Activated T-cell treated with anti-CD3 and anti-CD28 coated beads, Interleukin-2, amount 50 U/mL, for 4 hours (primary cell): ENCODE data around the gene PLCG1. TPM values are rescaled to one million over a fixed set of nuclear protein-coding genes. Genes with fewer than 3 reads are reported as not detected.

Source experiments
- ATAC-seq, 2 donors: fragments of 200-7000 bp; cut with Tn5 transposase; one replicate each; pipeline ENCODE4 v1.10.0; 2021
- DNase-seq: peaks from one replicate; pipeline ENCODE4 v3.0.0-alpha.2; 2020
- H3K27me3 Mint-ChIP-seq: one replicate; pipeline ENCODE4 v1.8.0; 2021; ENCODE audit warnings: low read depth, mixed read lengths
- H3K36me3 Mint-ChIP-seq: one replicate; pipeline ENCODE4 v1.8.0; 2022; ENCODE audit warnings: mixed read lengths; ENCODE audit not compliant: insufficient read depth
- H3K4me1 Mint-ChIP-seq: one replicate; pipeline ENCODE4 v1.8.0; 2021; ENCODE audit warnings: low read depth, mixed read lengths
- H3K4me3 Mint-ChIP-seq: one replicate; pipeline ENCODE4 v1.8.0; 2021; ENCODE audit warnings: mild to moderate bottlenecking, moderate library complexity, mixed read lengths
- H3K9me3 Mint-ChIP-seq: one replicate; pipeline ENCODE4 v1.8.0; 2021; ENCODE audit warnings: mixed read lengths
- total RNA-seq, 3 donors: library from RNA; stranded (reverse); gene quantifications; one replicate each; pipeline ENCODE4 v1.2.1, GENCODE V29; 2021

Gene PLCG1
- total RNA-seq, result 100 to 1,000 TPM in 1 of 3 donors, 10 to 100 TPM in 2; 89.1 to 104 (median 91.3) TPM

DNA sequence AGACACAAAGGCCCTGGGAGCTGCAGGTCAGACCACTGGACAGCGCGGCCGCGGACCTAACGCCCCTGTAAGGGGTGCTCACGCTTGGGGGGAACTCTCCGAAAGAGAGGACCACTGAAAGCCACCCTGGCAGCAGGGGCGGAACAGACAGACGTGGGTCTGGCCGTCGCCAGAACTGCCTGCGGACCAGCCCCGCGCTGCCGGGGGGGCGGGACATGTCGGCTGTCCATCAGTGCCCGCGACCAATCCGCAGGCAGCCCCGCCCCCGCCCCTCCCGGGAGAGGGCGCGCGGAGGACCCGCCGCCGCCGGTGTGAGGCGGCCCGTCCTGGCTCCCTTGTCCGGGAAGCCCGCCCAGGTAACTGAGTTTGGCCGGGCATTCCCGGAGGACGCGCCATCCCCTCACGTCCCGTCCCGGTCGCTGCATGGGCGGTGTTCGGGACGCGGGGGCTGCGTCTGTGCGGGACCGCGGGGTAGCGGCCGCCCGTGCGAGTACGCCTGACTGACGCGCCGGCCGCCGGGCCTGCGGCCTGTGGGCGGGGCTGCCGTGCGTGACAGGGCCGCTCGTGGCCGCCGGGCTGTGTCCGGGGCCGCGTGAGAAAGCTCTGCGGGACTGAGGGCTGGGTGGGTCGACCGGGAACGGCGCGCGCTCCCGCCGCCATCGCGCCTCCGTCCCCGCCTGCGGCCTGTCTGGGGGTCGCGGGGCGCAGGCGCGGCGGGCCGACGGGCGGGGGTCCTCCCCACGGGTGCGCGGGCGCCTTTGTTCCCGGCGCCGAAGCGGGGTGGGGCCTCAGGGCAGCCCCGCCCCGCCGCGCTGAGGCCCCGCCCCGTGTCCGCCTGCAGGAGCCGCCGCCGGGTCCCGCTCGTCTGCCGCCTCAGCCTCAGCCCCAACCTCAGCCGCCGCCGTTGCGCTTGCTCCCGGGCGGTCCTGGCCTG, at the start of gene PLCG1:
PLCG1 (plus strand) TSS at position 864 of the 934 bp plus-strand sequence. CDS start 99 bp downstream, outside the sequence.
- ATAC-seq (peak; percentile 74 to 77), DNase-seq (peak; percentile 79)
- Mint-ChIP-seq H3K4me3 (peak within 1 kb of the TSS; percentile 85), H3K4me1 (peaks cover 68% of the 10 kb centered on the region), H3K27me3 (no peaks in the 10 kb centered on the region), H3K9me3 (no peaks in the 10 kb centered on the region), H3K36me3 (no peaks in the 10 kb centered on the region)

DNA sequence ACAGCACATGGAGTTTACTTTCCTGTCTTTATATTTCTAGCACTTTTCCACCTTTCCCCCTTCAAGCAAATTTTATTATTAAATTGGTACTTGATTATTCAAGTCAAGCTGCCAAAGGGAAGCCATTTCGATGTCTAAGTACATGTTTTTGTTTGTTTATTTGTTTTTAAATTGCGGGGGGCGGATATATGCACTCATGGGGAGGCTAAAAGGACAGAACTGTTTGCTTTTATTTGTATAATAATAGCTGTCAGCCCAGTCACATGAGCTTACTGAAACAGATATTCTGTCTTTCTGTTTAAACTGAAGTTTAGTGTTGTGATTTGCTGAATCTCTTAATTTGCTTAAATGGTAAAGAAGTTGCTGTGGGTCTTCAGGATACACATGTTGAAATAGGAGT, 49.6 kb upstream of the PLCG1 start:
- DNase-seq (no peak), ATAC-seq (no peak)
- H3K4me3 Mint-ChIP-seq, result no peak overlapping the region
- H3K36me3 Mint-ChIP-seq, result peaks cover 48% of the 10 kb centered on the region
- no peaks in the 10 kb centered on the region for H3K27me3 Mint-ChIP-seq
- H3K4me1 Mint-ChIP-seq, result peaks cover 14% of the 10 kb centered on the region
- no peaks in the 10 kb centered on the region for H3K9me3 Mint-ChIP-seq

DNA sequence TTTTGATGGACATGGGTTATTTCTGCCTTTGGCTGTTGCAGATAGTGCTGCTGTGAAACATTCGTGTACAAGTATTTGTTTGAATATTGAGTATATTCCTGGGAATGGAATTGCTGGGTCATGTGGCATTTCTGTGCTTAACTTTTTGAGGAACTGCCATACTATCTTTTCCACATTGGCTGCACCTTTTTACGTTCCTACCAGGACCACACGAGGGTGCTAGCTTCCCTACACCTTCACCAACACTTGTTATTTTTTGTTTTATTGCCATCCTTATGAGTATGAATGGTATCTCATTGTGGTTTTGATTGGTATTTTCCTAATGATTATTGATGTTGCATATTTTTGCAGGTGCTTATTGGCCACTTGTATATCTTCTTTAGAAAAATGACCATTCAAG, 47.8 kb upstream of the PLCG1 start:
- Mint-ChIP-seq H3K9me3 (no peaks in the 10 kb centered on the region), H3K4me3 (no peak overlapping the region), H3K36me3 (peaks cover 38% of the 10 kb centered on the region), H3K4me1 (peaks cover 14% of the 10 kb centered on the region), H3K27me3 (no peaks in the 10 kb centered on the region)
- no peak for ATAC-seq
- DNase-seq, result no peak

DNA sequence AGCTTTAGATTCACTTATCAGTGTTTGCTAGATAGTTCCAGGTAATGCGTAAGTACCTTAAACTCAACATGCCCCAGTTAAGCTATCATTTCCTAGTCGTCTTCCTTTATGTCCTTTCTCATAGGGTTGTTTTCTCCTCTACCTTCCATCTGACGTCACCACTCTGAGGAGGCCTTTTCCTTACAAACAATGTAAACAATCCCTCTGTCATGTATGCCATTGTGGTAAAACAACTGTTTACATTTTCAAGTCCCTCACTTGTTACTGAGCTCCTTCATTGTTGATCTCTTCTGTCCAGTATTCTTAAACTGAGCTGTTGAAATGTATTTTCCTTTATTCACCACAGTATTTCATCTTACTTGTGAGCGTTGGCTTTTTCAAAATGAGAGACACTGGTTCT, 45.4 kb upstream of the PLCG1 start:
- no peak for DNase-seq
- peaks cover 9% of the 10 kb centered on the region for H3K4me1 Mint-ChIP-seq
- H3K4me3 Mint-ChIP-seq, result no peak overlapping the region
- peaks cover 39% of the 10 kb centered on the region for H3K36me3 Mint-ChIP-seq
- no peaks in the 10 kb centered on the region for H3K27me3 Mint-ChIP-seq
- H3K9me3 Mint-ChIP-seq, result no peaks in the 10 kb centered on the region
- no peak for ATAC-seq

DNA sequence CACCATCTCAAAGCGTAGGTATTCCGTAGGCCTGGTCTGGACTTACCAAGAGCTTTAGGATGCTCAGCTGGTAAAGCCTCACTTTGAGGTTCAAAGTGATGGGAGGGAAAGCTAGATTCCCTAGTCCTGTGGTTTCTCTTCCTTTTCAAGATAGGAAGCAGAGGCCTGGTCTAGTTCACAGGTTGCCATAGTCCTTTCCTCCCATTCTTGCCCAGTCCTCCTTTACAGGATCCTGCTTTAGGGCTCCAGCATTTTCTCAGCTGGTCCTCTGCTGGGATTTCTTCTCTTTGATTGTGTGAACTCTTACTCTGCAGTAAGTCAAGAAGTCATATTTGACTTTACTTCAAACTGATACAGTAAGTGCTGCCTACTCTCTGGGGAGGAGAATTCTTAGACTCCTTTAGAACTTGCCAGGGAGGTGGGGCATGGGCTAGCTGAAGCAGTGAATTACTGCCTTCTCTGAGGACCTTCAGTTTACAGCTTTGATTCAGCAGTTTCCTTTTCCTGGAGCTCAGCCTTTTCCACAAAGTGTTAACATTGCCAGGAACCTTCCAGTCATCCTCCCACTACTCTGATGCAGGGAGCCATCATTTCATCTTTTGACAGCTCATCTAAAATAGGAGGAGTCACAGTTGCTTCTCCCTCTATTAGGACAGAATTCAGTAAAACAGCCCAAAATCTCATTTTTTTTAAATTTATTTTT, 42.8 kb upstream of the PLCG1 start:
- no peaks in the 10 kb centered on the region for H3K9me3 Mint-ChIP-seq
- DNase-seq (no peak), ATAC-seq (peak; percentile 53 to 58)
- peaks cover 40% of the 10 kb centered on the region for H3K36me3 Mint-ChIP-seq
- H3K27me3 Mint-ChIP-seq, result no peaks in the 10 kb centered on the region
- H3K4me3 Mint-ChIP-seq, result no peak overlapping the region
- H3K4me1 Mint-ChIP-seq, result peaks cover 6% of the 10 kb centered on the region

DNA sequence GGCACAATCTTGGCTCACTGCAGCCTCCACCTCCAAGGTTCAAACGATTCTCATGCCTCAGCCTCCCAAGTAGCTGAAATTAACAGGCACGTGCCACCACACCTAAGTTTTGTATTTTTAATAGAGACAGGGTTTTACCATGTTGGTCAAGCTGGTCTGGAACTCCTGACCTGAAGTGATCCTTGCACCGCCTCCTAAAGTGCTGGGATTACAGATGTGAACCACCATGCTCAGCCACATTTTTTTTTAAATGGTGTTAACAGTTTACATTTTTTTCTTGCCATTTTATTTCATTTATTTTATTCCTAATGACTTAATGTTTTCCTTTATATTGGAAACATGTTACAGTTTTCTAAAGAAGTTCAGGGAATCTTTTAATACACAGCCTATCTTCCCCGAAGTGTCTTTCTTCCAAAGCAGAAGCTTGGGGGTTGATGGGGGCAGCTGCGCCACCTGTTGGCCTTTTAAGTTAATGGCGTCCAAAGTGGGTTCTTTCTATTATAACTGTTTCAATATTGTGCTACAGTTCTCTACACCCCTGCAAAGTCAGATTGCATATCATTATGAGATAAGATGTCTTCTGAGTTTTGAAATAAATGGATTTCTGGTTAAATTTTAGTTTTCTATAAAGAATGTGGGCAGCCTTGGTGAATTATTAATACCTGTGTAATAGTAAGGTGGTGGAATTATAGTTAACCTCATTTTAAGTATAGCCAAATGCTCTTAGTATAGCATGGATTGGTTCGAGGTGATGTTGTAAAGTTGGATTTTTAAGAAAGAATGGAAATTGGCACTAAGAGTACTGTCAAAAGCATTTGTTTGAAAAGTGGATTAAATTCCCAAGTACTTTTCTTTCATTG, 42.0 kb upstream of the PLCG1 start:
- H3K36me3 Mint-ChIP-seq, result peaks cover 45% of the 10 kb centered on the region

DNA sequence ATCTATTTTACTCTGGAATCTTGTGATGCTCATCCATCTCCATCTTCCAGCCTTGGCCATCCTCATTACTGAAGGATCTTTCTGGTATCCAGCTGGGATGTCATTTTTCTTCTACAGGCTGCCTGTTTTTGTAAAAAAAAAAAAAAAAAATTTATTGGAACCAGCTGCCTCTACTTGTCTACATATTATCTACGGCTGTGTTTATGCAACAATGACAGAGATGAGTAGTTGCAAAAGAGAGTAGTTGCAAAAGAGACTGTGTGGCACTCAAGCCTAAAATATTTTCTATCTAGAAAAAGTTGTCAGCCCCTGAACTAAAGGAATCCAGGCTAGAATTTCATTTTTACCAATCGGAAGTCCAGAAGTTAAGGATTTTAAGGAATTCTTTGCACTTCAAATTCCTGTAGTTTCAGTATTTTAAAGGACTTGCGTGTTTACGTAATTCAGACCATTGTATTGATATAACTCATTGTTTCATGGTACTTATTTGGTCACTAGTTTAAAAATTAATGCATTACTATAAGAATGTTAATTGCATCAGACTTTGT, 38.6 kb upstream of the PLCG1 start:
- H3K4me3 Mint-ChIP-seq, result no peak overlapping the region
- no peaks in the 10 kb centered on the region for H3K27me3 Mint-ChIP-seq
- no peak for ATAC-seq
- H3K4me1 Mint-ChIP-seq, result peaks cover 6% of the 10 kb centered on the region
- peaks cover 51% of the 10 kb centered on the region for H3K36me3 Mint-ChIP-seq
- H3K9me3 Mint-ChIP-seq, result no peaks in the 10 kb centered on the region
- no peak for DNase-seq

More for the DNA sequence above, 42.0 kb upstream of the PLCG1 start:
- no peaks in the 10 kb centered on the region for H3K27me3 Mint-ChIP-seq
- DNase-seq (peak; percentile 50), ATAC-seq (peak in 1 of 2 donors; percentile 61)
- H3K4me1 Mint-ChIP-seq, result peaks cover 6% of the 10 kb centered on the region
- no peak overlapping the region for H3K4me3 Mint-ChIP-seq
- H3K9me3 Mint-ChIP-seq, result no peaks in the 10 kb centered on the region

DNA sequence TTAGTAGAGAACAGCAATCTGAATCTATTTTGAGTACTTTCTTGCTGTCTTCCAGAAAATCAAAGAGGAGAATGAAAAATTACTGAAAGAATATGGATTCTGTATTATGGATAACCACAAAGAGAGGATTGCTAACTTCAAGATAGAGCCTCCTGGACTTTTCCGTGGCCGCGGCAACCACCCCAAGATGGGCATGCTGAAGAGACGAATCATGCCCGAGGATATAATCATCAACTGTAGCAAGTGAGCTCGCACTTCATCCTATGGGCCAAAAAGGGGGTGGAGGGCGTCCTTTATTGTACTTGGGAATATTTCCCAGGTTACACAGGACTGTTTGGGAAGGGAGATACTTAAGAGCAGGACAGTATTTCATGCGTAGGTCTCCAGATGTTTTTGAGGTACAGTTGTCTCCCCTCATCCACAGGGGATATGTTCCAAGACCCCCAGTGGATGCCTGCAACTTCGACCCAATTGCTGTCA, 37.3 kb upstream of the PLCG1 start:
- no peak overlapping the region for H3K4me3 Mint-ChIP-seq
- ATAC-seq, result no peak
- peaks cover 59% of the 10 kb centered on the region for H3K36me3 Mint-ChIP-seq
- DNase-seq, result no peak
- H3K9me3 Mint-ChIP-seq, result no peaks in the 10 kb centered on the region
- H3K4me1 Mint-ChIP-seq, result peaks cover 4% of the 10 kb centered on the region
- no peaks in the 10 kb centered on the region for H3K27me3 Mint-ChIP-seq

DNA sequence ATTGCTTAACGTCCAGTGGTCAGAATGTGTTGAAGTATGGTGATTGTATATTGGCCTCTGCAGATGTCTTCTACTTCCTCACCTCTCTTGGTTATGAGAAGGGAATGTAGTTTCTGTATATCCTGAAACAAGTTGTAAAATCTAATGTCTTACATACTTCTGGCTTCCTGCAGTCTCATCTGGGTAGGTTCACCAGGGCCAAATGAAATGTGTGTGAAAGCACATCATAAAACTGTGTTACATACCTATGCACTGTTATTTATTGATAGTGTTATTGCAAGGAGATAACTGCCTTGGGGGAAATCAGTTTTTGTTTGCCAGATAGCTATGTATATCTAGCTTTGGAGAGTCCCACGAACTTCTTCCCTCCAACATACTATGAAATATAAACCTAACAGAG, 35.7 kb upstream of the PLCG1 start:
- H3K4me1 Mint-ChIP-seq, result no peaks in the 10 kb centered on the region
- H3K4me3 Mint-ChIP-seq, result no peak overlapping the region
- no peaks in the 10 kb centered on the region for H3K9me3 Mint-ChIP-seq
- H3K36me3 Mint-ChIP-seq, result peaks cover 57% of the 10 kb centered on the region
- DNase-seq (no peak), ATAC-seq (no peak)
- no peaks in the 10 kb centered on the region for H3K27me3 Mint-ChIP-seq

DNA sequence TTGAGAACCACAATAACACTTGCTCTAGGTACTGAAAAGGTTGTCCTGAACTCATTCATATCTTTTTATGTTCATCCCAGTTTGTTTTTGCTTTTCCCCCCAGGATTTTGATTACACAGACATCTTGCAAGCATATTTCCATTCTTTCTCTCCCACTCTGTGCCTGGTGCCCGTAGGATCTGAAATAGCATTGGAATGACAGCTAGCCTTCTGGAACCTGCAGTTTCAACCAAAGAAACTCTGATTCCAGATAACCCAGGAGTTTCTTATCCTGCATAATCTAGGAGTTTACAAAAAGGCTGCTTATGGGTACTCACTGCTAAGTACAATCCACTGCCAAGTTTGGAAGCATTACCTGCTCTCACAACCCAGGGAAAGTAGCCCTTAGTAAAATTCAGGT, 28.8 kb upstream of the PLCG1 start:
- no peaks in the 10 kb centered on the region for H3K27me3 Mint-ChIP-seq
- no peaks in the 10 kb centered on the region for H3K9me3 Mint-ChIP-seq
- H3K36me3 Mint-ChIP-seq, result peaks cover 40% of the 10 kb centered on the region
- DNase-seq (no peak), ATAC-seq (no peak)
- no peak overlapping the region for H3K4me3 Mint-ChIP-seq
- no peaks in the 10 kb centered on the region for H3K4me1 Mint-ChIP-seq

DNA sequence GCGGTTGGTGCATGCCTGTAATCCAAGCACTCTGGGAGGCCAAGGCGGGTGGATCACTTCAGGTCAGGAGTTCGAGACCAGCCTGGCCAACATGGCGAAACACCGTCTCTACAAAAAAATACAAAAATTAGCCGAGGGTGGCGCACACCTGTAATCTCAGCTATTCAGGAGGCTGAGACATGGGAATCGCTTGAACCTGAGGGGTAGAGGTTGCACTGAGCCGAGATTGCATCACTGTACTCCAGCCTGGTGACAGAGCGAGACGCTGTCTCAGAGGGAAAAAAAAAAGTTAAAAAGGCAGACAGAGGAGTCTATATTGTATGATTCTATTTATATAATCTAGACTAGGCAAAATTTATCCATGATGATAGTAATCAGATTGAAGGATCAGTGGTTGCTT, 27.3 kb upstream of the PLCG1 start:
- H3K9me3 Mint-ChIP-seq, result no peaks in the 10 kb centered on the region
- H3K36me3 Mint-ChIP-seq, result peaks cover 34% of the 10 kb centered on the region
- DNase-seq (no peak), ATAC-seq (no peak)
- H3K4me1 Mint-ChIP-seq, result no peaks in the 10 kb centered on the region
- no peak overlapping the region for H3K4me3 Mint-ChIP-seq
- no peaks in the 10 kb centered on the region for H3K27me3 Mint-ChIP-seq

DNA sequence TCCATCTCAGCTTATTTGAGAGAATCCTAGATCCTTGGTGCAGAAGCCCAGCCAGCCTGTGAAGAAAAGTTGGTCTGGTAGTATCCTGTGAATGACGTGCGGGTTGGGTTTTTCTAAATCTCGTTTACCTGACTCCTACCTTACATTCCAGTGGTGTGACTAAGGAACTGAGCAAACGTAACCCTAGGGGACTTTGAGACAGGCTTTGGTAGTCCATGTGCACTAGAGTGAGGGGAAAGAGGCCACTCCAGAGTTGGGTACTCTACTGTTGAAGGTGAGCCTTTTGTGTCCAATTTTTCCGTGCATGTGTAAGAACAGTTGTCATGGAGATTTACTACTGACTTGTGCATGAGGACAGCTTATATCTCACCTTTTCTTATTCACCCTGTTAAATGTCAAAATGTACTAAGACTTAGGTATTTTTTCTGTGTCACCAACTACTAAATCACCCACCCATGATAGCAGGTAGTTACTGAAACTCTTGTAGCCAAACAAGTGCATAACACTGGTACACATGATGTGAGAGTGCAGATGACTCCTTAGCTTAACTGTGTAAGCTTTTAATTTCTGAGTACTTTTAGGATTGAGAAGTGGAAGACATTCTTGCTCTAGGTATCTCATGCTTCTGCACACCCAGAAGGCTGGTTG, 26.3 kb upstream of the PLCG1 start:
- no peak for ATAC-seq
- no peak overlapping the region for H3K4me3 Mint-ChIP-seq
- no peaks in the 10 kb centered on the region for H3K9me3 Mint-ChIP-seq
- no peak for DNase-seq
- H3K27me3 Mint-ChIP-seq, result no peaks in the 10 kb centered on the region
- H3K36me3 Mint-ChIP-seq, result peaks cover 41% of the 10 kb centered on the region
- no peaks in the 10 kb centered on the region for H3K4me1 Mint-ChIP-seq

DNA sequence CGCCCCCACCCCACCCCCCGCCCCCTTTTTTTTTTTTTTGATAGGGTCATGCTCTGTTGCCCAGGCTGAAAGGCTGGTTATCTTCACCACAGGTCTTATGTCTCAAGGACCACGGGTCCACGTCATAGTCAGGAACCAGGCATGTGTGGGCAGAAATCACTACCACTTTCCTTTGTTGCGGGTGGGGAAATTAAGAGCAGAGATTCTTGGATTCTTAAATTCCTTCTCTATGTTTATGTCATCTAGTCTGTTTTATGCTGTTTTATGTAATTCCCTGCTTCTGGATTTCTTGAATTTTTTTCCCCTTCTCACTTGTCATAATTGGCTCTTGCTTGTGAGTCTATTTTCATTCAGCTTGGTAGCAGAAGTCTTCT, 25.8 kb upstream of the PLCG1 start:
- H3K27me3 Mint-ChIP-seq, result no peaks in the 10 kb centered on the region
- ATAC-seq (no peak), DNase-seq (no peak)
- no peak overlapping the region for H3K4me3 Mint-ChIP-seq
- H3K4me1 Mint-ChIP-seq, result no peaks in the 10 kb centered on the region
- no peaks in the 10 kb centered on the region for H3K9me3 Mint-ChIP-seq
- peaks cover 43% of the 10 kb centered on the region for H3K36me3 Mint-ChIP-seq
